ENCODE results near the gene ARID4A.

The ARID4A gene

DNA sequence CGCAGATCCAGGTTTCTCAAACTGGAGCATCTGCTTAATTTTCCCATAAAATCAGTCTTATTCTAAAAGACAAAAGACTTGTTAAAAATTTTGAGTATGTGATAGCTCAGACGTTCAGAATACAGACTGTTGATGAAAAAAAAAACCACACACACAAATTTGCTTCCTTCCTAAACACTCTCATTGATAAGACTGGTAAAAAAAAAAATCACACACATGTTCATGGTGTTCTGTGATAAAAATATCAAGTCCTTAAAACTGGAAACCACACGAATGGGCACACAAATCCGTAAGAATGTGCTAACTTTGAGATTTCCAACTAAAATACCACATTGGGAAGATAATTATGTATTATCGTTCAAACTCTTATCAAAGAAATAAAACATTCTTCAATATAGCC is 6.7 kb upstream of the ARID4A start:
- in situ Hi-C loops (cut with HindIII; ENCODE audit: low sequenced_read_pairs), result no loop called here
- no peak overlapping the region for H3K4me3 ChIP-seq (ENCODE audit: low read depth, low read length)
- no peak for TF ChIP-seq CTCF (IDR thresholded peaks at IDR 0.05; ENCODE audit: low read depth, low read length, missing control alignments)
- DNase-seq (ENCODE audit: low read depth), result no peak

DNA sequence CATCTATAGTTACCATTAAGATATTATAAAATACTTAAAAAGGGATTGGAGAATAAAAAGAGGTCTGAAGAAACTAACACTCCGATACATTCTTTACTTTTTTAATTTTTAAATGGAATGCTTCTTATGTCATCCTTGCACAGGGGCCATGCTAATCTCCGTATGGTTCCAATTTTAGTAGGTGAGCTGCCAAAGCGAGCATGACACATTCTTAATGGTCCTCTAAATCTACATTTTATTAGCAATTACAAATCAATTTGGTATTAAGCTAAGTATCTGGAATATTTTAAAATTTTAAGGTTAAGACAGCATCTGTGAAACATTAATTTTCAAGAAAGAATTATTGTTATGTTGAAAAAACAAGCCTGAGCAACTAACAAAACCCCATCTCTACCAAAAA is 6.2 kb upstream of the ARID4A start:
- DNase-seq (ENCODE audit: low read depth), result no peak
- in situ Hi-C loops (cut with HindIII; ENCODE audit: low sequenced_read_pairs), result no loop called here
- no peak overlapping the region for H3K4me3 ChIP-seq (ENCODE audit: low read depth, low read length)
- TF ChIP-seq CTCF (IDR thresholded peaks at IDR 0.05; ENCODE audit: low read depth, low read length, missing control alignments), result no peak

DNA sequence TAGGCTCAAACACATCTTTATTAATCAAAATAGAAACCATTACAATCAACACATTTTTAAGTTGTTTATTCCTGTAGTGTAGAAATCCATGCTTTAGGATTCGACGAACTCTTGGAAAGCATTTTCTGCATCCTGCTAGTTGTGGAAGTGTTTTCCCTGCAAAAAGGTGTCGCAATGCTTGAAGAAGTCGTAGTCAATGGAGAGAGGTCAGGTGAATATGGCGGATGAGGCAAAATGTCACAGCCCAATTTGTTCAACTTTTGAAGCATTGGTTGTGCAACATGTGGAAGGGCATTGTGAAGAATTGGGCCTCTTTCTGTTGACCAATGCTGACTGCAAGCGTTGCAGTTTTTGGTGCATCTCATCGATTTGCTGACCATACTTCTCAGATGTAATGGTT is 4.2 kb upstream of the ARID4A start:
- TF ChIP-seq CTCF (IDR thresholded peaks at IDR 0.05; ENCODE audit: low read depth, low read length, missing control alignments), result no peak
- in situ Hi-C loops (cut with HindIII; ENCODE audit: low sequenced_read_pairs), result no loop called here
- no peak for DNase-seq (ENCODE audit: low read depth)
- no peak overlapping the region for H3K4me3 ChIP-seq (ENCODE audit: low read depth, low read length)

- no peak for DNase-seq (ENCODE audit: low read depth)
- peak overlapping the region; percentile 59 for H3K4me3 ChIP-seq (ENCODE audit: low read depth, low read length)
- TF ChIP-seq CTCF (IDR thresholded peaks at IDR 0.05; ENCODE audit: low read depth, low read length, missing control alignments), result no peak
- in situ Hi-C loops (cut with HindIII; ENCODE audit: low sequenced_read_pairs), result no loop called here
Observed at GRCh38 chr14:58296726-58297125, 1.6 kb upstream of the ARID4A start.

- peak; percentile 15 for DNase-seq (ENCODE audit: low read depth)
- in situ Hi-C loops (cut with HindIII; ENCODE audit: low sequenced_read_pairs), result no loop called here
- peak overlapping the region; percentile 59 for H3K4me3 ChIP-seq (ENCODE audit: low read depth, low read length)
- TF ChIP-seq CTCF (IDR thresholded peaks at IDR 0.05; ENCODE audit: low read depth, low read length, missing control alignments), result no peak
Observed at GRCh38 chr14:58297412-58297761, 968 bp upstream of the ARID4A start.

DNA sequence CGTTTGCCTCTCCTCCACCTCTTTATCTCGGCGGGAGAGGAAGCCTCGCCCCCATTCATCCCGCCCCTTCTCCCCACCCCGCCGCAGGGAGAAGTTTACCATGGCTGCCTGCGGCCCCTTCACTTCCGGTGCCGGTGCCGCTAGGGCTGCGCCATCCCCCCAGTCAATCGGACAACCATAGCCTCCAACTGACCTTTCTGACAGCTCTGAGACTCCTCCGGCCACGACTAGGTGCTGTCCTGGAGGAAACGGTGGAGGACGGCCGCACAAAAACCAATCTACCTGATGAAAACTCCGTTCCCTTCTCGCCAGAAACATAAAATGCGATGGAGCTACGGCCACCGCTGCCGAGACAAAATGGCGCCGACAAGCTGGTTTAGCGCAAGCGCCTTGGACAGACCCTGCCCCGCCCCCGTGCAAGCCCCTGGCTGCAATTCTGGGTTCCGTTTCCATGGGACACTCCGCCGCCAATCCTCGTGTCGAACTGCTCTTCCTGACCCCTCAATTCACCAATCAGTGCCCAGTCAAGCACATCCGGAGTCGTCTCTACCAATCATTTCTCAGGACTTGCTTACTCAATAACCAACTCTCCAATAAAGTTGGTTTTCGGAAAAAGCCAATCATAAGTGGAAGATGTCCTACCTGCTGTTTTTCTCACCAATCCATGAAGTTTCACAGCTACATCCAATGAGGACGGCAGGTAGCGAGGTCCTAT is 436 bp upstream of the ARID4A start:
- H3K4me3 ChIP-seq (ENCODE audit: low read depth, low read length), result peak overlapping the region; percentile 59
- peak; percentile 100 for DNase-seq (ENCODE audit: low read depth)
- in situ Hi-C loops (cut with HindIII; ENCODE audit: low sequenced_read_pairs), result no loop called here
- TF ChIP-seq CTCF (IDR thresholded peaks at IDR 0.05; ENCODE audit: low read depth, low read length, missing control alignments), result no peak

Measured in astrocyte of the cerebellum (primary cell).